SK-N-SH treated with all-trans-retinoic acid at 6 μM for 48 hours (cell line): Measurements from ENCODE around the gene BCAR1.

Experiments
- ATAC-seq: fragments of 200-7000 bp; cut with Tn5 transposase; 3 replicates; pipeline ENCODE4 v1.9.1; 2020; ENCODE audit warnings: mild to moderate bottlenecking, moderate library complexity
- ARNTL ChIP-seq: fragments of 450-650 bp; formaldehyde crosslinking; IDR thresholded peaks from 2 replicates; pipeline ENCODE4 v1.5.0; 2020; ENCODE audit warnings: low read depth, mild to moderate bottlenecking, moderate library complexity, borderline replicate concordance
- BACH2 ChIP-seq: fragments of 250-450 bp; sonication (Bioruptor Pico); IDR thresholded peaks from 2 replicates; pipeline ENCODE4 v1.9.0; 2021; ENCODE audit warnings: mild to moderate bottlenecking, borderline replicate concordance
- ESRRG ChIP-seq: fragments of 250-450 bp; sonication (Bioruptor Pico); IDR thresholded peaks from 2 replicates; pipeline ENCODE4 v1.6.1; 2021; ENCODE audit warnings: mild to moderate bottlenecking
- ISL1 ChIP-seq: fragments of 250-450 bp; sonication (Bioruptor Pico); IDR thresholded peaks from 2 replicates; pipeline ENCODE4 v2.1.2; 2022; ENCODE audit warnings: mild to moderate bottlenecking, moderate library complexity
- OSR1 ChIP-seq: fragments of 250-450 bp; sonication (Bioruptor Pico); IDR thresholded peaks from 2 replicates; pipeline ENCODE4 v1.8.0; 2022; ENCODE audit warnings: moderate library complexity, mild to moderate bottlenecking, inconsistent platforms
- PPARA ChIP-seq: fragments of 250-450 bp; sonication (Bioruptor Pico); IDR thresholded peaks from 2 replicates; pipeline ENCODE4 v1.5.0; 2020; ENCODE audit warnings: mild to moderate bottlenecking, borderline replicate concordance
- RARB ChIP-seq: fragments of 250-450 bp; sonication (Bioruptor Pico); IDR thresholded peaks from 2 replicates; pipeline ENCODE4 v1.8.0; 2021; ENCODE audit warnings: mild to moderate bottlenecking, moderate library complexity
- SNAI2 ChIP-seq: fragments of 250-450 bp; sonication (Bioruptor Pico); IDR thresholded peaks from 2 replicates; pipeline ENCODE4 v1.5.0; 2020; ENCODE audit warnings: mild to moderate bottlenecking, moderate library complexity
- TCF4 ChIP-seq: fragments of 250-450 bp; sonication (Bioruptor Pico); IDR thresholded peaks from 2 replicates; pipeline ENCODE4 v1.8.0; 2021; ENCODE audit warnings: mild to moderate bottlenecking, moderate library complexity, borderline replicate concordance
- ZFP3 ChIP-seq: fragments of 250-450 bp; sonication (Bioruptor Pico); IDR thresholded peaks from 2 replicates; pipeline ENCODE4 v1.5.0; 2020; ENCODE audit warnings: mild to moderate bottlenecking, moderate library complexity
- ZFP30 ChIP-seq: fragments of 450-650 bp; formaldehyde crosslinking; IDR thresholded peaks from 2 replicates; pipeline ENCODE4 v1.5.0; 2022; ENCODE audit warnings: mild to moderate bottlenecking, moderate library complexity
- ZNF565 ChIP-seq: fragments of 450-650 bp; formaldehyde crosslinking; conservative IDR thresholded peaks from 2 replicates; pipeline ENCODE4 v1.5.0; 2020; ENCODE audit warnings: low read depth, mild to moderate bottlenecking, moderate library complexity
- ZNF70 ChIP-seq: fragments of 450-650 bp; formaldehyde crosslinking; IDR thresholded peaks from 2 replicates; pipeline ENCODE4 v1.5.0; 2020; ENCODE audit warnings: mild to moderate bottlenecking, moderate library complexity
- ZNF8 ChIP-seq: fragments of 450-650 bp; formaldehyde crosslinking; IDR thresholded peaks from 2 replicates; pipeline ENCODE4 v1.5.0; 2020; ENCODE audit warnings: mild to moderate bottlenecking, moderate library complexity
- TF ChIP-seq, protein P1 (sequence below): fragments of 250-450 bp; sonication (Bioruptor Pico); IDR thresholded peaks from 2 replicates; pipeline ENCODE4 v1.8.0; 2020; ENCODE audit warnings: mild to moderate bottlenecking, moderate library complexity, borderline replicate concordance
- TF ChIP-seq, protein P2 (sequence below): fragments of 250-450 bp; sonication (Bioruptor Pico); IDR thresholded peaks from 2 replicates; pipeline ENCODE4 v1.5.0; 2020; ENCODE audit warnings: mild to moderate bottlenecking, moderate library complexity
- TF ChIP-seq, protein P3 (sequence below): fragments of 250-450 bp; sonication (Bioruptor Pico); IDR thresholded peaks from 2 replicates; pipeline ENCODE4 v1.5.1; 2020; ENCODE audit warnings: low read depth, mild to moderate bottlenecking, moderate library complexity
- TF ChIP-seq, protein P4 (sequence below): fragments of 250-450 bp; sonication (Bioruptor Pico); IDR thresholded peaks from 2 replicates; pipeline ENCODE4 v1.5.1; 2021; ENCODE audit warnings: mild to moderate bottlenecking, moderate library complexity
- TF ChIP-seq, protein P5 (sequence below): fragments of 250-450 bp; sonication (Bioruptor Pico); IDR thresholded peaks from 2 replicates; pipeline ENCODE4 v1.8.0; 2021; ENCODE audit warnings: low read depth, mild to moderate bottlenecking, moderate library complexity, borderline replicate concordance

BCAR1 gene

DNA sequence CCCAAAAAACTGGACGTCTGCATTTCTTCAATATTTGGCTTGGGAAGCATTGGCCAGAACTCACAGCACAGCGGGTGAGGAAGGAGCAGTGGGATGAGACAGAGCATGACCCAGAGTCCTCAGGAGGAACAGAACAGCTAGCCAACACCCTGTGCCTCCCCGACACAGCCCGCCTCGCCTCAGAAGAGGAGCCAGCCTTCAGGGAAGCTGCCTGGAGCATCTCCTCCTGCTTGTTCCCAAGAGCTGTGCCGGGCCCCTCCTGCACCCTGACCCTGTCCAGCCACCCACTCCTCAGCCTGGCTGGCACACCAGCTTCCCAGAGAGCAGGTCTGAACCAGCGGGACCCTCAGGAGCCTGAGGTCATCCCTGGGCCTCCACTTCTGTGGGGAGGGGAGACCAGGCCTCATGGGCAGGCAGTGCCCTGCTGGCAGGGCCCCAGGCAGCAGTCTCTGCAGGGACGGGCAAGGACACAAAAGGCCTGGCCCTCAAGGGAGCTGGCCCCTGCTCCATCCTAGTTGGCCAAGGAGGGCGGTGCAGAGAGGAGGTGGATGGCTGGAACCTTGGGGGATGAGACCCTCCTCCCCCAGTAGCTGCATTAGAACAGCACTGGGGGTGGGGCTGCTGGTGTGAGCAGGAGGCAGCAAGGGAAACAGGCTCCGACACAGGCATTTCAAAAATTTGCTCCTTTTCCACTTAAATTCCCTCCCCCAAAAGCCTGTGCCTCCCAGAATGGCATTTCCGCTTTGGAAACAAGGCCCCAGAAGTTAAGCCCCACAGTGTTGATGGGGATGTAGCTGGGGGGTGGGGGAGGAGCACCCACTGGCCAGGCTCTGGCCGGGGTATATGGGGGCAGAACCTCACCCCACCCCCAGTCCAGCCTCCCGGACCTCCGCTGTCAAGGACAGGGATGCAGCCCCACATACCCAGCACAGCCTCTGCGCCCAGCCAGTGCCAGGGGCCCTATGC lies 1.8 kb upstream of the BCAR1 start:
- peak; percentile 39 for ATAC-seq
- TF ChIP-seq, protein P1, sequence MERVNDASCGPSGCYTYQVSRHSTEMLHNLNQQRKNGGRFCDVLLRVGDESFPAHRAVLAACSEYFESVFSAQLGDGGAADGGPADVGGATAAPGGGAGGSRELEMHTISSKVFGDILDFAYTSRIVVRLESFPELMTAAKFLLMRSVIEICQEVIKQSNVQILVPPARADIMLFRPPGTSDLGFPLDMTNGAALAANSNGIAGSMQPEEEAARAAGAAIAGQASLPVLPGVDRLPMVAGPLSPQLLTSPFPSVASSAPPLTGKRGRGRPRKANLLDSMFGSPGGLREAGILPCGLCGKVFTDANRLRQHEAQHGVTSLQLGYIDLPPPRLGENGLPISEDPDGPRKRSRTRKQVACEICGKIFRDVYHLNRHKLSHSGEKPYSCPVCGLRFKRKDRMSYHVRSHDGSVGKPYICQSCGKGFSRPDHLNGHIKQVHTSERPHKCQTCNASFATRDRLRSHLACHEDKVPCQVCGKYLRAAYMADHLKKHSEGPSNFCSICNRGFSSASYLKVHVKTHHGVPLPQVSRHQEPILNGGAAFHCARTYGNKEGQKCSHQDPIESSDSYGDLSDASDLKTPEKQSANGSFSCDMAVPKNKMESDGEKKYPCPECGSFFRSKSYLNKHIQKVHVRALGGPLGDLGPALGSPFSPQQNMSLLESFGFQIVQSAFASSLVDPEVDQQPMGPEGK (CRISPR knock-in tag): no peak
- TF ChIP-seq ZNF70 (CRISPR knock-in tag): no peak
- no peak for TF ChIP-seq ISL1
- TF ChIP-seq ZNF565 (CRISPR knock-in tag): no peak
- TF ChIP-seq SNAI2: no peak

DNA sequence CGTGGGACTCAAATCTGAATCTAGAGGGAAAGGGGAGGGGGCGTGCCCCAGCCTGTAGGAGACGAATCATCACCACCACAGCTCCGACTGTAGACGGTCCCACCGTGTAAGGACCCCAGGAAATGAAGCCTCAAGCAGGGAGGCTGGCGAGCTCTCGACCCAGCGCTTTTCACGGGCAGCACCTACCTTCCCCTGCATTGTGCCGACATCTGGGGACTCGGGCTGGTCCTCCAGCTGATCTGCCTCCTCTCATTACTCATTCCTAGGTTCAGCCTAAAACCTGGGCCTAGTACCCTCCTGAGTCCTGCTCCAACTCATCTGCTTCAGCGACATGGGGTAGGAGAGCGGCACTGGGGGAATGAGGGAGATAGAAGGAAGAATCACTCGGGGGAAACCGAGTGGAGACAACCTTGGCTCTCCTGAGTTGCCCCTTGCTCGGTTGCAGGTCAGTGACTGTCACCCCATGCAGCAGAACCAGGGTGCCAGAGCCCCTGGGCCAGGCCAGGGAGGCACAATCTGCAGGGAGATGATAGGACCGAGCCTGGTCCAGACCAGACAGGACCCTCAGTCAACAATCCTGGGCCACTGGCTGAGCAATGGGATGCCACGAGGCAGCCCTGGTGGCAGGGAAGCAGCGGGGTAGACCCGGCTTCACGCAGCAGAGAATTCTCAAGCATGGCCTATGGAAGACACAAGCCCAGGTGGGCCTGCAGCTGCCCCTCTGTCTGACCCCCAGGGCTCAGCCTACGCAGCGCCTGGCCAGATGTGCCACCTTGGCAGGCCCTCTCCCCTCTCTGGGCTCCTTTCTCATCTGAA lies 833 bp upstream of the BCAR1 start:
- TF ChIP-seq BACH2 (CRISPR knock-in tag) (no peak), ARNTL (CRISPR knock-in tag) (no peak), ZNF8 (no peak), ZNF70 (CRISPR knock-in tag) (no peak), PPARA (CRISPR knock-in tag) (no peak), OSR1 (no peak), TCF4 (CRISPR knock-in tag) (no peak), ZFP3 (CRISPR knock-in tag) (no peak), SNAI2 (no peak), ZFP30 (CRISPR knock-in tag) (no peak)
- TF ChIP-seq, protein P2, sequence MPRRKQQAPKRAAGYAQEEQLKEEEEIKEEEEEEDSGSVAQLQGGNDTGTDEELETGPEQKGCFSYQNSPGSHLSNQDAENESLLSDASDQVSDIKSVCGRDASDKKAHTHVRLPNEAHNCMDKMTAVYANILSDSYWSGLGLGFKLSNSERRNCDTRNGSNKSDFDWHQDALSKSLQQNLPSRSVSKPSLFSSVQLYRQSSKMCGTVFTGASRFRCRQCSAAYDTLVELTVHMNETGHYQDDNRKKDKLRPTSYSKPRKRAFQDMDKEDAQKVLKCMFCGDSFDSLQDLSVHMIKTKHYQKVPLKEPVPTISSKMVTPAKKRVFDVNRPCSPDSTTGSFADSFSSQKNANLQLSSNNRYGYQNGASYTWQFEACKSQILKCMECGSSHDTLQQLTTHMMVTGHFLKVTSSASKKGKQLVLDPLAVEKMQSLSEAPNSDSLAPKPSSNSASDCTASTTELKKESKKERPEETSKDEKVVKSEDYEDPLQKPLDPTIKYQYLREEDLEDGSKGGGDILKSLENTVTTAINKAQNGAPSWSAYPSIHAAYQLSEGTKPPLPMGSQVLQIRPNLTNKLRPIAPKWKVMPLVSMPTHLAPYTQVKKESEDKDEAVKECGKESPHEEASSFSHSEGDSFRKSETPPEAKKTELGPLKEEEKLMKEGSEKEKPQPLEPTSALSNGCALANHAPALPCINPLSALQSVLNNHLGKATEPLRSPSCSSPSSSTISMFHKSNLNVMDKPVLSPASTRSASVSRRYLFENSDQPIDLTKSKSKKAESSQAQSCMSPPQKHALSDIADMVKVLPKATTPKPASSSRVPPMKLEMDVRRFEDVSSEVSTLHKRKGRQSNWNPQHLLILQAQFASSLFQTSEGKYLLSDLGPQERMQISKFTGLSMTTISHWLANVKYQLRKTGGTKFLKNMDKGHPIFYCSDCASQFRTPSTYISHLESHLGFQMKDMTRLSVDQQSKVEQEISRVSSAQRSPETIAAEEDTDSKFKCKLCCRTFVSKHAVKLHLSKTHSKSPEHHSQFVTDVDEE (CRISPR knock-in tag): no peak
- TF ChIP-seq, protein P3, sequence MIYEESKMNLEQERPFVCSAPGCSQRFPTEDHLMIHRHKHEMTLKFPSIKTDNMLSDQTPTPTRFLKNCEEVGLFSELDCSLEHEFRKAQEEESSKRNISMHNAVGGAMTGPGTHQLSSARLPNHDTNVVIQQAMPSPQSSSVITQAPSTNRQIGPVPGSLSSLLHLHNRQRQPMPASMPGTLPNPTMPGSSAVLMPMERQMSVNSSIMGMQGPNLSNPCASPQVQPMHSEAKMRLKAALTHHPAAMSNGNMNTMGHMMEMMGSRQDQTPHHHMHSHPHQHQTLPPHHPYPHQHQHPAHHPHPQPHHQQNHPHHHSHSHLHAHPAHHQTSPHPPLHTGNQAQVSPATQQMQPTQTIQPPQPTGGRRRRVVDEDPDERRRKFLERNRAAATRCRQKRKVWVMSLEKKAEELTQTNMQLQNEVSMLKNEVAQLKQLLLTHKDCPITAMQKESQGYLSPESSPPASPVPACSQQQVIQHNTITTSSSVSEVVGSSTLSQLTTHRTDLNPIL: no peak
- TF ChIP-seq, protein P4, sequence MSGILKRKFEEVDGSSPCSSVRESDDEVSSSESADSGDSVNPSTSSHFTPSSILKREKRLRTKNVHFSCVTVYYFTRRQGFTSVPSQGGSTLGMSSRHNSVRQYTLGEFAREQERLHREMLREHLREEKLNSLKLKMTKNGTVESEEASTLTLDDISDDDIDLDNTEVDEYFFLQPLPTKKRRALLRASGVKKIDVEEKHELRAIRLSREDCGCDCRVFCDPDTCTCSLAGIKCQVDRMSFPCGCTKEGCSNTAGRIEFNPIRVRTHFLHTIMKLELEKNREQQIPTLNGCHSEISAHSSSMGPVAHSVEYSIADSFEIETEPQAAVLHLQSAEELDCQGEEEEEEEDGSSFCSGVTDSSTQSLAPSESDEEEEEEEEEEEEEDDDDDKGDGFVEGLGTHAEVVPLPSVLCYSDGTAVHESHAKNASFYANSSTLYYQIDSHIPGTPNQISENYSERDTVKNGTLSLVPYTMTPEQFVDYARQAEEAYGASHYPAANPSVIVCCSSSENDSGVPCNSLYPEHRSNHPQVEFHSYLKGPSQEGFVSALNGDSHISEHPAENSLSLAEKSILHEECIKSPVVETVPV (CRISPR knock-in tag): no peak
- TF ChIP-seq, protein P5, sequence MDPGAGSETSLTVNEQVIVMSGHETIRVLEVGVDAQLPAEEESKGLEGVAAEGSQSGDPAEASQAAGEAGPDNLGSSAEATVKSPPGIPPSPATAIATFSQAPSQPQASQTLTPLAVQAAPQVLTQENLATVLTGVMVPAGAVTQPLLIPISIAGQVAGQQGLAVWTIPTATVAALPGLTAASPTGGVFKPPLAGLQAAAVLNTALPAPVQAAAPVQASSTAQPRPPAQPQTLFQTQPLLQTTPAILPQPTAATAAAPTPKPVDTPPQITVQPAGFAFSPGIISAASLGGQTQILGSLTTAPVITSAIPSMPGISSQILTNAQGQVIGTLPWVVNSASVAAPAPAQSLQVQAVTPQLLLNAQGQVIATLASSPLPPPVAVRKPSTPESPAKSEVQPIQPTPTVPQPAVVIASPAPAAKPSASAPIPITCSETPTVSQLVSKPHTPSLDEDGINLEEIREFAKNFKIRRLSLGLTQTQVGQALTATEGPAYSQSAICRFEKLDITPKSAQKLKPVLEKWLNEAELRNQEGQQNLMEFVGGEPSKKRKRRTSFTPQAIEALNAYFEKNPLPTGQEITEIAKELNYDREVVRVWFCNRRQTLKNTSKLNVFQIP: no peak
- no peak for ATAC-seq

DNA sequence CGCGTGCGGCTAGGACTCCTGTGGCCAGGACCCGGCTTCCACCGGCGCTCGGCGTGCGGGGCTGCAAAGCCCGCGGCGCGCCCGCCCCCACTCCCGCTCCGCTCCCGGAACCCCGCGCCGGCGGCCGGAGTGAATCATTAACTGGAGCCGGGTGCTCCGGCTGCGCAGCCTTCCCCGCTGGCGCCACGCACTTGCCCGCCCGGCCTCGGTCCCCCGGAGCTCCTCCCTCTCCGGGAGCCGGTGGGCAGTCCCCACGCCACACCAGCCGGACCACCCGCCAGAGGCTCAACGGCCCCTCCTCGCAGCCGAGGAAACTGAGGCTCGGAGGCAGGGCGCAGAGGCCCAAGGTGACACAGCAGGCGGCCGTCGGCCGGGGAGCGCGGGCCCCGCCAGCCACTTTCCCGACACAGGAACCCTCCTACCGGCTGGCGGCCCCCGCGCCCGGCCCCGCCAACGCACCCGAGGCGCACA lies 580 bp downstream of the BCAR1 start:
- no peak for TF ChIP-seq ESRRG (CRISPR knock-in tag)
- TF ChIP-seq, protein P2 (CRISPR knock-in tag): no peak
- TF ChIP-seq RARB (CRISPR knock-in tag): no peak
- no peak for TF ChIP-seq ZNF8

More for the DNA sequence above, 580 bp downstream of the BCAR1 start:
- ATAC-seq: no peak; the same call in 2 of the 3 replicates
